SHP77 (cell line): ENCODE results near the gene GATM.
"Not testable (repeated sequence)": the region's sequence is repeated elsewhere in the genome, so short reads cannot be mapped to it uniquely, and the experiment has no call there.

Experiments used
- DNase-seq, 2 experiments: peaks; one replicate each; lab custom pipeline; 2025; lab: John Stamatoyannopoulos, UW

GATM gene

GRCh38 chr15:45351227-45351626, 27.1 kb downstream of the GATM start:
- no peak for DNase-seq

DNA sequence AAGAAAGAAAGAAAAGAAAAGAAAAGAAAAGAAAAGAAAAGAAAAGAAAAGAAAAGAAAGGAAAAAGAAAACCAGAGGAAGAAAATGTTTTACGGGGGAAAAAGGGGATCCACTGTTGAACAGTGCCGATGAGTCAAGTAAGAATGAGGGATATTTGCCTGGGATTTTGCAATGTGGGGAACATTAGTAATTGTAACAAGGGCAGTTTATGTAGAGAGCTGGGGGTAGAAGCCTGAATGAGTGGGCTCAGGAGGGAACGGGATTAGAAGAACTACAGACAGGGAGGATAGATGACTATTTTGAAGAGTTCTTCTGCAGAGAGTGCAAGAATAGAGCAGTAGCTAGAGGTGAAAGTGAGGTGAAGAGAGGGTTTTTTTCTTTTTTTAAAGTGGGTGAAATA, 28.7 kb downstream of the GATM start:
- no peak for DNase-seq

DNA sequence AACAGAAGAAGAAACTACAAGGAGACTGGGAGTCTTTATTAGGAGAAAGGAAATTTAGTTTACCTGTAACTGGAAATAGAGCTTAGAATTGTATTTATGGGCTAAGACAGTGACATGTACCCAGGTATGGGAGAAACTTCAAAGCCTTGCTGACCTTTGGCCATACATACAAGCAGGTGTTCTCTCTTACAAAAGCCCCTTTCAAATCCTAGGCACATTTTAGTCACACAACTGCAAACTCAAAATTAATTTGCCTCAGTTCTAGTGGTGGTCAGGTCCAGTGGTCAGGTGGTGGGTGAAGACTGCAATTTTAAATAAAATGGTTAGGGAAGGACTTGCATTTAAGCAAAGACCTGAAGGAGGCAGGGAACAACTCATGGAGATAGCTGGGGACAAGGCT, 30.4 kb downstream of the GATM start:
- no peak for DNase-seq

DNA sequence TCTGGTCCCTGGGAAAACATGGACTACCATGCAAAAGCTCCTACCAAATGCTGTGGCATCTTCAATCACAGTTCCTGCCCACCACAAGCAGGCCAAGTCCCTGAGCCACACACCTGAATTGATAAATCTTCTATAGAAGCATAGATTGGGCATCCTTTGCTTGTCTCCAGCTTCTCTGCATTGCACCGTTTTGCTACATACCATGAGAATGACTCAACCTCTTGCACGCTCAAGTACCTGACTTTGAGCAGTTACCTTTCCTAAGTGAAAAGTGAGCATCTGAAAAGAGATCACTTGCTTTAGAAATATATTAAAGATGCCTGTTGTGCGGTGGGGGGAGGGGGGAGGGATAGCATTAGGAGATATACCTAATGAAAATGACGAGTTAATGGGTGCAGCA, 31.3 kb downstream of the GATM start:
- DNase-seq: no peak

GRCh38 chr15:45346381-45346780, 32.0 kb downstream of the GATM start:
- DNase-seq: no peak

DNA sequence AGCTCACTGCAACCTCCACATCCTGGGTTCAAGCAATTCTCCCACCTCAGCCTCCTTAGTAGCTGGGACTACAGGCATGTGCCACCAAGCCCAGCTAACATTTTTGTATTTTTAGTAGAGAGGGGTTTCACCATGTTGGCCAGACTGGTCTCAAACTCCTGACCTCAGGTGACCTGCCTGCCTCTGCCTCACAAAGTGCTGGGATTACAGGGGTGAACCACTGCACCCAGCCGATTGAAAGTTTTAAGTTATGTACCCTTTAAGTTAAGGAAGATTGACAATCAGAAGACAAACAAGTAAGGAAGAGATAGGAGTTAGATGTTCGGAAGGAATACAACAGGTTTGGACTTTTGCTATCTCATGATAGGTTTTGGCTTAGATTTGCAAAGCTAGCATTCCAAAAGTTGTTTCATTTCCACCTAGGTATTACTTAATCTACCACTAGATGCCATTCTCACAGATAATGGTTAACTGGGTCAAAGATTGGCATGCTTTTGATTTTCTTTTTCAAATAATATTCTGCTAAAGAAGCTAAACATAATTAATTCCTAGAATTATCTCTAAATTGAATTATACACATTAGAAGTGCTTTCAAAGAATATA, 35.0 kb downstream of the GATM start:
- no peak for DNase-seq

GRCh38 chr15:45341790-45342189, 36.6 kb downstream of the GATM start:
- DNase-seq: no peak

DNA sequence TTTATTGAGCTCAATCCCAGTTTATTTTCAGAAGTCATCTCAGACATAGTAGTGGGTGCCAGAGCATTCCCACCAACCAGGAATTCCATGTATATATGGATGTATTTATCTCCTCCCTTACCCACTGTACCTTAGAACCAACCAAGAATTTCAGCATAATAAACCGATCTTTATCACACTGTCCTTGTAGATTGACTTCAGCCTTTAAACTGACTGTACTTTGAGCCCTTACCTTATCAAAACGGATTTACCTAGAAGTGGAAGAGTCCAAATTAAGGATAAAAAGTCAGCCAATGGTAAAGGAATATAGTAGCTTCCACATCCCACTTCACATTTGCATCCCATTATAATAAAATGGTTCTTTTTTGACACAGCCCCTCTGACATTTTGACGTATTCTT, 37.9 kb downstream of the GATM start:
- DNase-seq: no peak

GRCh38 chr15:45338417-45338816, 39.9 kb downstream of the GATM start:
- no peak for DNase-seq

GRCh38 chr15:45337224-45337623, 41.1 kb downstream of the GATM start:
- DNase-seq: no peak

- DNase-seq: no peak
Observed at GRCh38 chr15:45333550-45333949, 44.8 kb downstream of the GATM start.

DNA sequence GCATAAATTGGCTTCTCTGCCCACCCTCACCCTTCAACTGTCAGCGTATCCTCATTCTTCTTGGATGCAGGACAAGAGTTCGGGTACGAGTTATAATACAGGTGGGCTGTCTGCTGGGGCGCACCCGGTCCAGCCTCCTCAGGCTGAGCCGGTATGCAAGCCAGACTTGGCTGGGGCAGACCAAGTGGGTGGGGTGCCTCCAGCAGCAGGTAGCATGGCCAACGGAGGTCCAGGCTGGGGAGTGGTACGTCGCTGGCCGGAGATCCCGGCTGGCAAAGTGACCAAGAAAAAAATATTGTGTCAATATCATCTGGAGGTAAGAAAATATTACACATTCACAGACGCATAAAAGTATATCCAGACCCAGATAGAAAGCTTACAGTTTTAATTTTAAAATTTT, 45.6 kb downstream of the GATM start:
- no peak for DNase-seq

DNA sequence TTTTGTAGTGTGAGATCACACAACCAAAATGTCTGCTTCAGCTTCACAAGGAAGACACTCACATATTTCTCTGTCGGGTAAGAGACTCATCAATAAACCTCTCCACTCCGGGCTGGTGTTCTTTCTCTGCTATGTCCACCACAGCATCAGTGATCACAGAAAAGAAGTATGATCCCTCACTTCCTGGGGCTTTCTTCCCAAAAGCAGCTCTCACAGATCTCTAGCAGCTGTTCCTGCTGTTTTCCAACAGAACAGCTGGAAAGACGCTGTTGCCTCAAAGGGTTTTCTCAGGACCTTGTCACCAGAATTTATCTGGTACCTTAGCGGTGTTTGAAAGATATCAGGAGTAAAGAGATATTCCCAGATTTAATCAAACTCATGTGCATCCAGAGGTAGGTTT, 46.4 kb downstream of the GATM start:
- DNase-seq: no peak

DNA sequence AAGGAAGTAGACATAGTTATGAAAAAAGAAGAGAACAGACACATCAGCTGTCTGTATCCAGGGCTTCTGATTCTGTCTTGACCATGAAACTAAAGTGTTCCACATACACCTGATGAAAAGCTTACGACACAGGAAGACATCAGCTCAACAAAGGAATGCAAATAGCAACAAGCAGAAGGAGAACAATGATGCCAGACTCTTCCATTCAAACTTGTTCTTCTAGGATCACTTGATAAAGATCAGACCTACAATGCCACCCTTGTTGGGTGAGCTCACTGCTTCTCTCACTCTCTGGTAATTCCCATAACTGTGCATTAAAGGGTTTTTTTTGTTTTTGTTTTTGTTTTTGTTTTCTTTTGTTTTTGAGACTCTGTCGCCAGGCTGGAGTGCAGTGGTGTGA, 49.7 kb downstream of the GATM start:
- no peak for DNase-seq

- DNase-seq: no peak
Observed at GRCh38 chr15:45326741-45327140, 51.6 kb downstream of the GATM start.

- DNase-seq: no peak
Observed at GRCh38 chr15:45326280-45326679, 52.1 kb downstream of the GATM start.

DNA sequence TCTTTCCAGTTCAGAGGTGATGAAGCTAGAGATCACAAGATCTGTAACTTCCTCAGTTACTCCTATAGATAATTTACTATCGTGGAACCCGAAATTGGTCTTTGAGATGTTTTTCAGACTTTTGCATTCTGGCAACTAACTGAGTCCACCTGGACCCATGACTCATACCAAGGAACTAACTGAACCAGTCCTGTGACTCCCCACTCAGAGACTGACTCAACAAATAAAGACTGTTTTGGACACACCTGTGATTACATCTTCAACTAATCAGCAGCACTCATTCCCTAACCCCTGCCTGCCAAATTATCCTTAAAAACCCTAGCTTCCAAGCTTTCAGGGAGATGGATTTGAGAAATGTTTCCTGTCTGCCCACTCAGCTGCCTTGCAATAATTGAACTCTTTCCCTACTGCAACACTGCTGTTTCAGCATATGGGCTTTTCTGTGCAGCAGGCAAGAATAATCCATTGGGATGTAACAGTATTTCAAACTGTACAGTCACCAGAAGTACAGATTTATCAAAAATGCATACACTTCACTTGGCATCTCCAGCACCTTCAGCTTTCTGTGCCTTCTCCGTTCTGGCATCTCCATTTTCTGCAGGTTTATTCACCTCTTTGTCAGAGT, 57.7 kb downstream of the GATM start:
- DNase-seq: no peak

GRCh38 chr15:45319472-45320214, 58.7 kb downstream of the GATM start:
- DNase-seq: no peak

GRCh38 chr15:45314960-45315359, 63.4 kb downstream of the GATM start:
- no peak for DNase-seq

- not testable (repeated sequence) for DNase-seq
Observed at GRCh38 chr15:45314117-45314516, 64.2 kb downstream of the GATM start.
